Measurements from ENCODE around the gene MTCL1. TPM values are rescaled to one million over a fixed set of nuclear protein-coding genes. Genes with fewer than 3 reads are reported as not detected.

Gene MTCL1
- total and polyA plus RNA-seq, 2 of the 8 experiments (the other 6 are each of a cell fraction or from before 2014, with no cell fraction given): 16.6 to 60.8 TPM

DNA sequence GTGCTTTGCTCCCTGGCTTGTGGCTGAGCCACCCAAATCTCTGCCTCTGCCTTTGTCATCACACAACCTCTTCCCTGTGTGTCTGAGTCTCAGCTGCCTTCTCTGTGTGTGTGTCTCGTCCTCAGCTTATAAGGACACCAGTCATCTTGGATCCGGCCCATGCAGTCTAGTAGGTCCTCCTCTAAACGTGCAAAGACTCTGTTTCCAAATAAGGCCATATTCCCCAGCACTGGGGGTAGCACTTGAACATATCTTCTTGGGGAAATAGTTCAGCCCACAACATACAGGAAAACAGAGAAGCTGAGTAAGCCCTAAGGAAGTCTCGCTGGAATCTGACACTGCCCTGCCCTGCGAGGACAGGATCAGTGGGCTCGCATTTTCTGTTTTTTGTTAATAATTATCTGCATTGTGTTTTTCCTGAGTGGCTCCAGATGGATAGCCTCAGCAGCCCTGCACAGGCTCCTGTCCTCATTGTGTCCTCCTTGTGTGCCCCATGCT, 42.1 kb downstream of the MTCL1 start:
- Histone ChIP-seq H3K9ac (replicated peaks in 1 of 4; ENCODE audit: extremely low read depth in 1 of 4, low read depth in 3 of 4, low read length in 3 of 4) (no peak overlapping the region), H2BK20ac (ENCODE audit: low read length) (no peak overlapping the region), H3K27ac (ENCODE audit: low read depth, low read length) (no peak overlapping the region), H2BK15ac (ENCODE audit: low read length) (no peak overlapping the region), H4K8ac (ENCODE audit: extremely low read depth, insufficient read depth, low read length) (no peak overlapping the region), H3K23me2 (ENCODE audit: low read depth, low read length) (0 out of 2 replicates have a peak, but pooled peaks cover 2% of the 10 kb centered on the region), H3K79me1 (ENCODE audit: low read depth, low read length) (peaks cover 2% of the 10 kb centered on the region; the same call in 1 of the 2 replicates), H3K4me1 (replicated peaks in 1 of 4; ENCODE audit: control insufficient read depth in 3 of 4, insufficient read depth in 4 of 4, low read length in 3 of 4) (no peaks in the 10 kb centered on the region; a peak in 1 of 7 replicates), H2BK5ac (ENCODE audit: low read depth, low read length) (no peak overlapping the region), H3K27me3 (replicated peaks in 1 of 4; ENCODE audit: control insufficient read depth in 3 of 4, extremely low read depth in 1 of 4, insufficient read depth in 3 of 4, low read length in 3 of 4) (no peaks in the 10 kb centered on the region), H3K14ac (ENCODE audit: insufficient read length) (no peak overlapping the region), H3K56ac (replicated peaks; ENCODE audit: insufficient read length, low read depth, low read length) (no peak overlapping the region), H3K4ac (replicated peaks; ENCODE audit: insufficient read length, low read depth, low read length) (no peak overlapping the region), H3K9me3 (ENCODE audit: insufficient read depth in 2 of 2, low read depth in 1 of 2, low read length in 1 of 2) (no peaks in the 10 kb centered on the region), H2AK5ac (ENCODE audit: low read depth, low read length) (no peak overlapping the region), H4K20me1 (replicated peaks in 1 of 2; ENCODE audit: control insufficient read depth in 1 of 2, insufficient read depth in 2 of 2, low read length in 2 of 2) (peaks cover 0 to 12% of the 10 kb centered on the region in 2 experiments), H2BK12ac (ENCODE audit: low read depth, low read length) (no peak overlapping the region), H2AFZ (ENCODE audit: low read length) (no peak overlapping the region), H2BK120ac (replicated peaks; ENCODE audit: low read depth, low read length) (no peak overlapping the region), H3K36me3 (ENCODE audit: control insufficient read depth in 2 of 4, insufficient read depth in 4 of 4, low read length in 3 of 4) (peaks cover 0 to 7% (median 4%) of the 10 kb centered on the region in 4 experiments; a peak in 4 of 8 replicates), H3K4me3 (ENCODE audit: extremely low read depth in 1 of 4, insufficient read depth in 2 of 4, low read depth in 3 of 4, low read length in 4 of 4) (no peak overlapping the region), H4K5ac (ENCODE audit: insufficient read length, low read depth, low read length) (no peak overlapping the region), H3K23ac (ENCODE audit: insufficient read length) (no peak overlapping the region), H3K18ac (ENCODE audit: extremely low read depth, low read length) (no peak overlapping the region), H3K4me2 (ENCODE audit: insufficient read depth in 1 of 2, low read depth in 2 of 2, low read length in 2 of 2) (no peak overlapping the region), H3K79me2 (ENCODE audit: control insufficient read depth in 1 of 2, insufficient read depth in 2 of 2, low read length in 2 of 2) (peaks cover 0 to 15% of the 10 kb centered on the region in 2 experiments; a peak in 2 of 4 replicates), H4K91ac (replicated peaks; ENCODE audit: insufficient read length, low read length) (no peak overlapping the region)
- FAIRE-seq (no peak), DNase-seq (ENCODE audit: low read depth in 1 of 2, low spot score in 2 of 2) (no peak)
- CTCF ChIA-PET (ENCODE audit: partially characterized antibody): interaction anchor here (0.5 to 1.5 kb wide), 7 partner anchors 13 to 249 kb away, joined by 3 to 10 read pairs (median 3); no protein-coding TSS in a partner anchor
- POLR2A ChIA-PET (ENCODE audit: partially characterized antibody): no interaction called here
- WGBS, 2 experiments (ENCODE audit: extremely low coverage in 1 of 2, insufficient coverage in 1 of 2, insufficient read length in 1 of 2, insufficient replicate concordance in 2 of 2, low coverage in 1 of 2, low lambda C conversion rate in 2 of 2, missing lambda C conversion rate in 1 of 2): 94% methylated on average over 6 of the region's 6 CpGs; no CpG with 5 or more reads in 1 of the 2 experiments
- TF ChIP-seq SRF (IDR thresholded peaks at IDR 0.05; ENCODE audit: low read depth, low read length): no peak
- TF ChIP-seq, protein P1, sequence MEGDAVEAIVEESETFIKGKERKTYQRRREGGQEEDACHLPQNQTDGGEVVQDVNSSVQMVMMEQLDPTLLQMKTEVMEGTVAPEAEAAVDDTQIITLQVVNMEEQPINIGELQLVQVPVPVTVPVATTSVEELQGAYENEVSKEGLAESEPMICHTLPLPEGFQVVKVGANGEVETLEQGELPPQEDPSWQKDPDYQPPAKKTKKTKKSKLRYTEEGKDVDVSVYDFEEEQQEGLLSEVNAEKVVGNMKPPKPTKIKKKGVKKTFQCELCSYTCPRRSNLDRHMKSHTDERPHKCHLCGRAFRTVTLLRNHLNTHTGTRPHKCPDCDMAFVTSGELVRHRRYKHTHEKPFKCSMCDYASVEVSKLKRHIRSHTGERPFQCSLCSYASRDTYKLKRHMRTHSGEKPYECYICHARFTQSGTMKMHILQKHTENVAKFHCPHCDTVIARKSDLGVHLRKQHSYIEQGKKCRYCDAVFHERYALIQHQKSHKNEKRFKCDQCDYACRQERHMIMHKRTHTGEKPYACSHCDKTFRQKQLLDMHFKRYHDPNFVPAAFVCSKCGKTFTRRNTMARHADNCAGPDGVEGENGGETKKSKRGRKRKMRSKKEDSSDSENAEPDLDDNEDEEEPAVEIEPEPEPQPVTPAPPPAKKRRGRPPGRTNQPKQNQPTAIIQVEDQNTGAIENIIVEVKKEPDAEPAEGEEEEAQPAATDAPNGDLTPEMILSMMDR (IDR thresholded peaks at IDR 0.05; ENCODE audit: control extremely low read depth in 1 of 3, insufficient read depth in 1 of 3, low read depth in 1 of 3, low read length in 3 of 3): no peak
- no peak for TF ChIP-seq EZH2 (IDR thresholded peaks at IDR 0.05; ENCODE audit: low read depth, low read length, severe bottlenecking)
- TF ChIP-seq YY1 (IDR thresholded peaks at IDR 0.05; ENCODE audit: low read depth, low read length): no peak
- TF ChIP-seq CBX5 (IDR thresholded peaks at IDR 0.05; ENCODE audit: low read depth, low read length): no peak
- TF ChIP-seq KDM1A (IDR thresholded peaks at IDR 0.05; ENCODE audit: borderline replicate concordance, low read length): no peak
- TF ChIP-seq EP300 (IDR thresholded peaks at IDR 0.05; ENCODE audit: borderline replicate concordance in 1 of 2, low read depth in 2 of 2, low read length in 2 of 2): no peak
- TF ChIP-seq BCL11A (IDR thresholded peaks at IDR 0.05; ENCODE audit: low read depth in 2 of 2, low read length in 2 of 2): no peak
